AG20443 (cell line): Measurements from ENCODE around the gene MTMR3.

Source experiments
- DNase-seq: peaks from one replicate; pipeline ENCODE4 v3.0.0; 2012; ENCODE audit warnings: low spot score, mixed read lengths

Gene MTMR3

GRCh38 chr22:30004101-30004500 is 121.1 kb downstream of the MTMR3 start:
- no peak for DNase-seq

- no peak for DNase-seq
These were observed 121.7 kb downstream of the MTMR3 start for GRCh38 chr22:30004694-30005093.

- peak; percentile 78 for DNase-seq
These were observed 122.4 kb downstream of the MTMR3 start for GRCh38 chr22:30005213-30005857.

GRCh38 chr22:30007361-30007760 is 124.4 kb downstream of the MTMR3 start:
- DNase-seq, result no peak

- no peak for DNase-seq
These were observed 125.4 kb downstream of the MTMR3 start for GRCh38 chr22:30008401-30008800.

GRCh38 chr22:30009478-30009877 is 126.5 kb downstream of the MTMR3 start:
- no peak for DNase-seq

GRCh38 chr22:30010789-30011405 is 127.9 kb downstream of the MTMR3 start:
- DNase-seq, result no peak

GRCh38 chr22:30013201-30013600 is 130.2 kb downstream of the MTMR3 start:
- no peak for DNase-seq

GRCh38 chr22:30014244-30014643 is 131.3 kb downstream of the MTMR3 start:
- DNase-seq, result no peak

GRCh38 chr22:30015229-30015797 is 132.3 kb downstream of the MTMR3 start:
- DNase-seq, result no peak

GRCh38 chr22:30015846-30016245 is 132.9 kb downstream of the MTMR3 start:
- DNase-seq, result peak; percentile 84

- no peak for DNase-seq
These were observed 133.6 kb downstream of the MTMR3 start for GRCh38 chr22:30016596-30016995.

- no peak for DNase-seq
These were observed 134.6 kb downstream of the MTMR3 start for GRCh38 chr22:30017375-30018223.

GRCh38 chr22:30020511-30020910 is 137.5 kb downstream of the MTMR3 start:
- no peak for DNase-seq

GRCh38 chr22:30021338-30021737 is 138.4 kb downstream of the MTMR3 start:
- no peak for DNase-seq

GRCh38 chr22:30021881-30022619 is 139.1 kb downstream of the MTMR3 start:
- DNase-seq, result no peak

- no peak for DNase-seq
These were observed 140.2 kb downstream of the MTMR3 start for GRCh38 chr22:30023099-30023660.

- no peak for DNase-seq
These were observed 141.3 kb downstream of the MTMR3 start for GRCh38 chr22:30024231-30024630.

GRCh38 chr22:30025221-30025620 is 142.2 kb downstream of the MTMR3 start:
- DNase-seq, result no peak

- DNase-seq, result no peak
These were observed 143.8 kb downstream of the MTMR3 start for GRCh38 chr22:30026756-30027155.

GRCh38 chr22:30027169-30027568 is 144.2 kb downstream of the MTMR3 start:
- no peak for DNase-seq

GRCh38 chr22:30027791-30028190 is 144.8 kb downstream of the MTMR3 start:
- DNase-seq, result no peak
